ENCODE data around the gene ZNF684. TPM values are rescaled to one million over a fixed set of nuclear protein-coding genes. Genes with fewer than 3 reads are reported as not detected.
"Not testable (repeated sequence)": the region's sequence is repeated elsewhere in the genome, so short reads cannot be mapped to it uniquely, and the experiment has no call there.

Gene ZNF684
- total RNA-seq, 2 experiments from 2014 or later = 5.5 to 8.8 TPM

- Mint-ChIP-seq H3K27ac (no peak overlapping the region), H3K4me3 (no peak overlapping the region), H3K27me3 (no peaks in the 10 kb centered on the region), H3K36me3 (ENCODE audit: low read depth) (peaks cover 54% of the 10 kb centered on the region), H3K9me3 (peaks cover 6% of the 10 kb centered on the region), H3K4me1 (no peaks in the 10 kb centered on the region)
- ChIA-PET POLR2A (no interaction called here), CTCF (no interaction called here)
- no peak for DNase-seq
These were observed 7.9 kb downstream of the ZNF684 start for GRCh38 chr1:40539338-40539737.

GRCh38 chr1:40546957-40547356 lies 15.5 kb downstream of the ZNF684 start:
- peaks cover 49% of the 10 kb centered on the region for H3K36me3 Mint-ChIP-seq (ENCODE audit: low read depth)
- H3K27me3 Mint-ChIP-seq = no peaks in the 10 kb centered on the region
- peaks cover 30% of the 10 kb centered on the region for H3K9me3 Mint-ChIP-seq
- ChIA-PET CTCF (no interaction called here), POLR2A (no interaction called here)
- DNase-seq = no peak
- no peak overlapping the region for H3K27ac Mint-ChIP-seq
- no peak overlapping the region for H3K4me3 Mint-ChIP-seq
- H3K4me1 Mint-ChIP-seq = no peaks in the 10 kb centered on the region

GRCh38 chr1:40553017-40553416 lies 21.6 kb downstream of the ZNF684 start:
- POLR2A ChIA-PET = no interaction called here
- Mint-ChIP-seq H3K27ac (no peak overlapping the region), H3K4me3 (no peak overlapping the region), H3K36me3 (ENCODE audit: low read depth) (peaks cover 3% of the 10 kb centered on the region), H3K27me3 (no peaks in the 10 kb centered on the region), H3K4me1 (no peaks in the 10 kb centered on the region), H3K9me3 (peaks cover 9% of the 10 kb centered on the region)
- DNase-seq = no peak
- CTCF ChIA-PET = no interaction called here

GRCh38 chr1:40554807-40555206 lies 23.4 kb downstream of the ZNF684 start:
- DNase-seq; H3K9me3 Mint-ChIP-seq; H3K36me3 Mint-ChIP-seq (ENCODE audit: low read depth); H3K27ac Mint-ChIP-seq; H3K27me3 Mint-ChIP-seq; POLR2A ChIA-PET; H3K4me3 Mint-ChIP-seq; H3K4me1 Mint-ChIP-seq; CTCF ChIA-PET: not testable (repeated sequence)

- Mint-ChIP-seq H3K27me3 (no peaks in the 10 kb centered on the region), H3K9me3 (peaks cover 10% of the 10 kb centered on the region), H3K4me1 (no peaks in the 10 kb centered on the region), H3K36me3 (ENCODE audit: low read depth) (no peaks in the 10 kb centered on the region), H3K27ac (no peak overlapping the region), H3K4me3 (no peak overlapping the region)
- no peak for DNase-seq
- ChIA-PET POLR2A (no interaction called here), CTCF (no interaction called here)
These were observed 24.7 kb downstream of the ZNF684 start for GRCh38 chr1:40556121-40556520.

GRCh38 chr1:40558241-40558640 lies 26.8 kb downstream of the ZNF684 start:
- H3K27me3 Mint-ChIP-seq; DNase-seq; H3K4me3 Mint-ChIP-seq; H3K4me1 Mint-ChIP-seq; H3K27ac Mint-ChIP-seq; POLR2A ChIA-PET; H3K36me3 Mint-ChIP-seq (ENCODE audit: low read depth): not testable (repeated sequence)
- CTCF ChIA-PET = interaction anchor here (1.3 kb wide), 1 partner anchor 26 kb away, joined by 5 read pairs; the partner anchor contains the start of gene ZNF684
- peaks cover 10% of the 10 kb centered on the region for H3K9me3 Mint-ChIP-seq

GRCh38 chr1:40562185-40562584 lies 30.7 kb downstream of the ZNF684 start:
- no peaks in the 10 kb centered on the region for H3K27me3 Mint-ChIP-seq
- H3K9me3 Mint-ChIP-seq = peaks cover 20% of the 10 kb centered on the region
- ChIA-PET POLR2A (no interaction called here), CTCF (no interaction called here)
- H3K4me1 Mint-ChIP-seq = peaks cover 3% of the 10 kb centered on the region
- H3K36me3 Mint-ChIP-seq (ENCODE audit: low read depth) = no peaks in the 10 kb centered on the region
- H3K4me3 Mint-ChIP-seq = no peak overlapping the region
- H3K27ac Mint-ChIP-seq = no peak overlapping the region
- DNase-seq = no peak

GRCh38 chr1:40563266-40563665 lies 31.8 kb downstream of the ZNF684 start:
- Mint-ChIP-seq H3K27ac (no peak overlapping the region), H3K27me3 (no peaks in the 10 kb centered on the region), H3K36me3 (ENCODE audit: low read depth) (no peaks in the 10 kb centered on the region), H3K4me3 (no peak overlapping the region), H3K9me3 (peaks cover 14% of the 10 kb centered on the region), H3K4me1 (peaks cover 3% of the 10 kb centered on the region)
- no peak for DNase-seq
- CTCF ChIA-PET = no interaction called here
- POLR2A ChIA-PET = no interaction called here

GRCh38 chr1:40564506-40564905 lies 33.1 kb downstream of the ZNF684 start:
- H3K4me3 Mint-ChIP-seq = no peak overlapping the region
- POLR2A ChIA-PET = no interaction called here
- H3K36me3 Mint-ChIP-seq (ENCODE audit: low read depth) = no peaks in the 10 kb centered on the region
- H3K27ac Mint-ChIP-seq = no peak overlapping the region
- CTCF ChIA-PET = interaction anchor here (0.6 kb wide), 1 partner anchor 14 kb away, joined by 3 read pairs; no protein-coding TSS in a partner anchor
- H3K4me1 Mint-ChIP-seq = peaks cover 3% of the 10 kb centered on the region
- H3K27me3 Mint-ChIP-seq = no peaks in the 10 kb centered on the region
- DNase-seq = no peak
- peaks cover 14% of the 10 kb centered on the region for H3K9me3 Mint-ChIP-seq

GRCh38 chr1:40564913-40565312 lies 33.5 kb downstream of the ZNF684 start:
- H3K4me1 Mint-ChIP-seq = peaks cover 3% of the 10 kb centered on the region
- no peaks in the 10 kb centered on the region for H3K36me3 Mint-ChIP-seq (ENCODE audit: low read depth)
- peaks cover 11% of the 10 kb centered on the region for H3K9me3 Mint-ChIP-seq
- H3K27ac Mint-ChIP-seq = no peak overlapping the region
- no peak for DNase-seq
- no peak overlapping the region for H3K4me3 Mint-ChIP-seq
- no peaks in the 10 kb centered on the region for H3K27me3 Mint-ChIP-seq
- CTCF ChIA-PET = interaction anchor here (0.6 kb wide), 1 partner anchor 14 kb away, joined by 3 read pairs; no protein-coding TSS in a partner anchor
- POLR2A ChIA-PET = no interaction called here

GRCh38 chr1:40567825-40568224 lies 36.4 kb downstream of the ZNF684 start:
- no peaks in the 10 kb centered on the region for H3K27me3 Mint-ChIP-seq
- H3K27ac Mint-ChIP-seq = no peak overlapping the region
- CTCF ChIA-PET = interaction anchor here (0.9 to 1.2 kb wide), 2 partner anchors 9 to 36 kb away, joined by 3 to 4 read pairs; no protein-coding TSS in a partner anchor
- peaks cover 3% of the 10 kb centered on the region for H3K4me1 Mint-ChIP-seq
- no peak for DNase-seq
- no peak overlapping the region for H3K4me3 Mint-ChIP-seq
- POLR2A ChIA-PET = no interaction called here
- H3K36me3 Mint-ChIP-seq (ENCODE audit: low read depth) = no peaks in the 10 kb centered on the region
- H3K9me3 Mint-ChIP-seq = peaks cover 10% of the 10 kb centered on the region

GRCh38 chr1:40574805-40575204 lies 43.4 kb downstream of the ZNF684 start:
- H3K4me1 Mint-ChIP-seq; H3K27ac Mint-ChIP-seq; CTCF ChIA-PET; H3K27me3 Mint-ChIP-seq; H3K36me3 Mint-ChIP-seq (ENCODE audit: low read depth); DNase-seq; POLR2A ChIA-PET; H3K4me3 Mint-ChIP-seq; H3K9me3 Mint-ChIP-seq: not testable (repeated sequence)

GRCh38 chr1:40575336-40575735 lies 43.9 kb downstream of the ZNF684 start:
- H3K27ac Mint-ChIP-seq = no peak overlapping the region
- H3K36me3 Mint-ChIP-seq (ENCODE audit: low read depth) = no peaks in the 10 kb centered on the region
- DNase-seq = no peak
- H3K9me3 Mint-ChIP-seq = peaks cover 3% of the 10 kb centered on the region
- POLR2A ChIA-PET = no interaction called here
- no peaks in the 10 kb centered on the region for H3K4me1 Mint-ChIP-seq
- CTCF ChIA-PET = no interaction called here
- H3K27me3 Mint-ChIP-seq = peaks cover 5% of the 10 kb centered on the region
- no peak overlapping the region for H3K4me3 Mint-ChIP-seq

GRCh38 chr1:40582116-40582515 lies 50.7 kb downstream of the ZNF684 start:
- ChIA-PET CTCF (no interaction called here), POLR2A (no interaction called here)
- Mint-ChIP-seq H3K9me3 (peaks cover under 1% of the 10 kb centered on the region), H3K27ac (no peak overlapping the region), H3K27me3 (peaks cover 7% of the 10 kb centered on the region), H3K36me3 (ENCODE audit: low read depth) (no peaks in the 10 kb centered on the region), H3K4me3 (no peak overlapping the region), H3K4me1 (peaks cover 3% of the 10 kb centered on the region)
- no peak for DNase-seq
